ENCODE measurements around the gene SSBP4.

The SSBP4 gene

DNA sequence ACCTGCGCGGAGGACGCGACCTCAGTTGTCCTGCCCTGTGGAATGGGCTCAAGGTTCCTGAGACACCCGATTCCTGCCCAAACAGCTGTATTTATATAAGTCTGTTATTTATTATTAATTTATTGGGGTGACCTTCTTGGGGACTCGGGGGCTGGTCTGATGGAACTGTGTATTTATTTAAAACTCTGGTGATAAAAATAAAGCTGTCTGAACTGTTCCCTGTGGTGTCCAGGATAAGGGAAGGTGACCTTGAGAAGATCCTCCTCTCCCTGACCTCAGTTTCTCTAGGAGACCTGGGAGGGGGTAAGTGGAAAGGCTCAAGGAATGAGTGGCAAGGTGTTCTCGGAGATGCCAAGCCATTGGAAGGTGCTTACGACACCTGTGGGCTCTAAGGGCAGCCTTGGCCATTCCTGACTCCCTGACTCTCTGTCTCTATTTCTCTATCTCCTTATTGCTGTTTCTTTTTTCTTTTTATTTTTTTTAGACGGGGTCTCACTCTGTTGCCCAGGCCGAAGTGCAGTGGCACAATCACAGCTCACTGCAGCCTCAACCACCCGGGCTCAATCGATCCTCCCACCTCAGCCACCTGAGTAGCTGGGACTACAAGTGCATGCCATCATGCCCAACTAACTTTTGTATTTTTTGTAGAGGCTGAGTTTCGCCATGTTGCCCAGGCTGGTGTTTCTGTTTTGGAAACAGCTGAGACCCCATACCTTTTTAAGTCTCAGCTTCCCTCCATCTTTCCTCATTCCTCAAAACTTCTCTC lies 30.1 kb upstream of the SSBP4 start:
- no peak overlapping the region for H3K4me2 ChIP-seq
- no peak overlapping the region for H2AFZ ChIP-seq (ENCODE audit: low read depth)
- TF ChIP-seq, protein P1, sequence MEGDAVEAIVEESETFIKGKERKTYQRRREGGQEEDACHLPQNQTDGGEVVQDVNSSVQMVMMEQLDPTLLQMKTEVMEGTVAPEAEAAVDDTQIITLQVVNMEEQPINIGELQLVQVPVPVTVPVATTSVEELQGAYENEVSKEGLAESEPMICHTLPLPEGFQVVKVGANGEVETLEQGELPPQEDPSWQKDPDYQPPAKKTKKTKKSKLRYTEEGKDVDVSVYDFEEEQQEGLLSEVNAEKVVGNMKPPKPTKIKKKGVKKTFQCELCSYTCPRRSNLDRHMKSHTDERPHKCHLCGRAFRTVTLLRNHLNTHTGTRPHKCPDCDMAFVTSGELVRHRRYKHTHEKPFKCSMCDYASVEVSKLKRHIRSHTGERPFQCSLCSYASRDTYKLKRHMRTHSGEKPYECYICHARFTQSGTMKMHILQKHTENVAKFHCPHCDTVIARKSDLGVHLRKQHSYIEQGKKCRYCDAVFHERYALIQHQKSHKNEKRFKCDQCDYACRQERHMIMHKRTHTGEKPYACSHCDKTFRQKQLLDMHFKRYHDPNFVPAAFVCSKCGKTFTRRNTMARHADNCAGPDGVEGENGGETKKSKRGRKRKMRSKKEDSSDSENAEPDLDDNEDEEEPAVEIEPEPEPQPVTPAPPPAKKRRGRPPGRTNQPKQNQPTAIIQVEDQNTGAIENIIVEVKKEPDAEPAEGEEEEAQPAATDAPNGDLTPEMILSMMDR (conservative IDR thresholded peaks at IDR 0.05; ENCODE audit: low read depth, low read length) = no peak
- no peaks in the 10 kb centered on the region for H4K20me1 ChIP-seq (ENCODE audit: insufficient read depth)
- H3K9ac ChIP-seq = no peak overlapping the region
- no peaks in the 10 kb centered on the region for H3K79me2 ChIP-seq (ENCODE audit: insufficient read depth, low read depth)
- no peaks in the 10 kb centered on the region for H3K4me1 ChIP-seq (ENCODE audit: low read depth, poor library complexity, severe bottlenecking)
- peaks cover 50% of the 10 kb centered on the region; the same call in 1 of the 2 replicates for H3K27me3 ChIP-seq (ENCODE audit: insufficient read depth, low read depth)
- no peak overlapping the region for H3K4me3 ChIP-seq (IDR thresholded peaks at IDR 0.05; ENCODE audit: insufficient read depth, low read depth, low read length)
- no peaks in the 10 kb centered on the region for H3K36me3 ChIP-seq (ENCODE audit: insufficient read depth)
- H3K27ac ChIP-seq = no peak overlapping the region

DNA sequence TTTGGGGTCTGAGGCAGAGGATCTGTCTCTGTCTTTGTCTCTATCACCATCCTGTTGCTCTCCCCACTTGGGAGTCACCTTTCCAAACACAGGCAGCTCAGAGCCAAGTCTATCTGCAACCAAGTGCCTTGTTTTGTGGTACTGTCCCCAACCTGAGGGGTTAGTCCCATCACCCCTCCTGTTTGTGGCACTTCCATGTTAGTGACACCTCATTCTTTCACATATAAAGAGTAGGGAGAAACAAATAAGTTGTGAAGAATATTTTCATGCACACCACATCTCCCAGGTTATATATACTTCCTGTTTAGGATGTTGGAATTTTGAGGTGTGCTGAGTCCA lies 29.5 kb upstream of the SSBP4 start:
- Histone ChIP-seq H3K4me2 (no peak overlapping the region), H4K20me1 (ENCODE audit: insufficient read depth) (no peaks in the 10 kb centered on the region), H3K4me3 (IDR thresholded peaks at IDR 0.05; ENCODE audit: insufficient read depth, low read depth, low read length) (no peak overlapping the region), H2AFZ (ENCODE audit: low read depth) (no peak overlapping the region), H3K27me3 (ENCODE audit: insufficient read depth, low read depth) (peaks cover 54% of the 10 kb centered on the region; the same call in 1 of the 2 replicates), H3K4me1 (ENCODE audit: low read depth, poor library complexity, severe bottlenecking) (no peaks in the 10 kb centered on the region), H3K79me2 (ENCODE audit: insufficient read depth, low read depth) (no peaks in the 10 kb centered on the region), H3K9ac (no peak overlapping the region), H3K36me3 (ENCODE audit: insufficient read depth) (no peaks in the 10 kb centered on the region), H3K27ac (no peak overlapping the region)
- TF ChIP-seq, protein P1 (conservative IDR thresholded peaks at IDR 0.05; ENCODE audit: low read depth, low read length) = no peak

DNA sequence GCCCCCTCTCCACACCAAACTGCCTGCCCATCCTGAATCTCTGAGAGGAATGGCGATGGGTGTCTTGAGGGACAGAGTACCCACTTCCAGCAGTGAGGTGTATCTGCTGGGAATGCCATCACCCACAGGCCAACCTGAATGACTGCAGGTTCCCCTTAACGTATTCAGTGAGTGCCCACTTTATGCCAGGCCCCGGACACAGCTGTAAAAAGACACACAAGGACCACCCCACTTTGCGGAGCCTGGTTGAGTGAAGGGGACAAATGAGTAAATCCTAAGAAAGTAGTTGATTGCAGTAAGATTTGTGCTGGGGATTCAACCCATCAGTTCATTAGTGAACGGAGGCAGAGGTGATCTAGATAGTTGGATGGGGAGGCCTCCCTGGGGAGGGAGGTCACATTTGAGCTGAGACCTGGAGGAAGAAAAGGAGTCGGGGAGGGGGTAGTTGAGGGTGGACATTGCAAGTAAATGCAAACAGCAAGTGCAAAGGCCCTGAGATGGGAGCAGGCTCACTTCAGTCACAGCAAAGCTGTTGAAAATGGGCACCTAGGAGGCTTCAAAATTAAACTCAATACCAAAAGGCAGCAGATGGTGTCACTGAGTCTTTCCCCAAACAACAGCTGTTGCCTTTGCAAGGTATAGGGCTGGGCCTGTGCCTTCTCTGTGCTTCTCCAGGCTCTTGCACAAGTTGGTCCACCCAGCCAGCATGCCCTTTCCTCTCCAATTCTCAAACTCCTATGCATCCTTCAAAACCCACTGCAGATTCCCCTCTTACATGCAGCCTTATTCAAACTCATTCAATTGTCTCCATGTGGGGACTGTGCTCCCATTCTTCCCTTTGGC lies 28.9 kb upstream of the SSBP4 start:
- H3K4me2 ChIP-seq = no peak overlapping the region
- no peaks in the 10 kb centered on the region for H3K36me3 ChIP-seq (ENCODE audit: insufficient read depth)
- no peak overlapping the region for H3K27ac ChIP-seq

DNA sequence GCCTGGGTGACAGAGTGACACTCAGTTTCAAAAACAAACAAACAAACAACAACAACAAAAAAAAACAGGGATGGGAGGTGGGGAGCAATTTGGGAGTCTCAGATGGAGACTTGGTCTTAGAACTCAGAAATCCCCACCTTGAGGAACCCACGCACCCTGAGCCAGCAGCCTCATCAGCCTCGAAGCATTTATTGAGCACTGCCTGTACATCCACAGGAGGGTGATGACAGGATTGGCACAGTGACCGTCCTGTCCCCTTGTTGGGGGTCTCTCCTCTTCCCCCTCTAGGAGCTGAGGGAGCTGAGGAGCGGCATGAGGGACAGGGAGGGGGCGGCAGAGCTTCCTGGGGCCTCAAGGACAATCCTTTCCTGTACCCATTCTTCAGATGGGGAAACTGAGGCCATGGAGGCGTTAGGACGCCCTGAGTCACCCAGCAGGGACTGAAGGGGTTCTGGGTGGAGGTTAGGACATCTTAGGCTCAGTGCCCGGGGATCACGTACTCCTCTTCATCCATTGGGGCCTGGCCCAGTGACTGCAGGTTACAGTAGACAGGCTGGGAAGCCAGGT lies 27.6 kb upstream of the SSBP4 start:
- no peaks in the 10 kb centered on the region for H4K20me1 ChIP-seq (ENCODE audit: insufficient read depth)
- TF ChIP-seq, protein P1 (conservative IDR thresholded peaks at IDR 0.05; ENCODE audit: low read depth, low read length) = no peak
- no peak overlapping the region for H3K27ac ChIP-seq
- H3K4me1 ChIP-seq (ENCODE audit: low read depth, poor library complexity, severe bottlenecking) = no peaks in the 10 kb centered on the region
- no peak overlapping the region for H3K4me3 ChIP-seq (IDR thresholded peaks at IDR 0.05; ENCODE audit: insufficient read depth, low read depth, low read length)
- no peak overlapping the region for H3K9ac ChIP-seq
- no peak overlapping the region for H2AFZ ChIP-seq (ENCODE audit: low read depth)
- H3K79me2 ChIP-seq (ENCODE audit: insufficient read depth, low read depth) = no peaks in the 10 kb centered on the region
- H3K4me2 ChIP-seq = no peak overlapping the region
- no peaks in the 10 kb centered on the region for H3K36me3 ChIP-seq (ENCODE audit: insufficient read depth)
- peaks cover 50% of the 10 kb centered on the region for H3K27me3 ChIP-seq (ENCODE audit: insufficient read depth, low read depth)

More for the DNA sequence above, 28.9 kb upstream of the SSBP4 start:
- Histone ChIP-seq H3K79me2 (ENCODE audit: insufficient read depth, low read depth) (no peaks in the 10 kb centered on the region), H4K20me1 (ENCODE audit: insufficient read depth) (no peaks in the 10 kb centered on the region), H3K9ac (no peak overlapping the region), H3K4me1 (ENCODE audit: low read depth, poor library complexity, severe bottlenecking) (no peaks in the 10 kb centered on the region), H2AFZ (ENCODE audit: low read depth) (no peak overlapping the region), H3K4me3 (IDR thresholded peaks at IDR 0.05; ENCODE audit: insufficient read depth, low read depth, low read length) (no peak overlapping the region), H3K27me3 (ENCODE audit: insufficient read depth, low read depth) (peaks cover 51% of the 10 kb centered on the region)
- TF ChIP-seq, protein P1 (conservative IDR thresholded peaks at IDR 0.05; ENCODE audit: low read depth, low read length) = no peak
